ENCODE data around the gene AK2. TPM values are rescaled to one million over a fixed set of nuclear protein-coding genes. Genes with fewer than 3 reads are reported as not detected.

Gene AK2
- total RNA-seq, 1 experiment from 2014 or later: 213 TPM

- peak; percentile 99 for ATAC-seq
- POLR2A ChIA-PET (ENCODE audit: unreplicated experiment): no interaction called here
These were observed 44.3 kb upstream of the AK2 start, which contains the start of gene AZIN2 for GRCh38 chr1:33080885-33081553. Gene AZIN2 (plus strand): TSS chr1:33081153. CDS start chr1:33082250, 1,097 bp downstream.

DNA sequence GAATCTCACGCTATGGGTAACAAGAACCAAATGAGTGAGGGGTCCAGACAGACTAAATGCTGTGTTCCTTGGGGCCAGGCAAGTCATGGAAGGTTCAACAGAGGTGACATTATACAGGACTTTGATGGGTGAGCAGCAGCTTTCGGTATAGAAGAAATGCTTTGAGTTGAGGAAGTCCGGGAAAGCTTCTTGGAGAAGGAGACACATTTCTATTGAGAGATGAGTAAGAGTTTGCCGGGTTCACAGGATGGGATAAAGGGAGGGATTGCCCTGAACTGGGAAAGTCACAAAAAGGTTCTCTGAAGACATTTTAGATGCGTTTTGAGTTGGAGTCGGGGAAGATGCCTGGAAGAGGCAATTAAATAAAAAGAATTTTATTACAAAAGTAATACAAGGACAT lies 43.7 kb upstream of the AK2 start:
- Histone ChIP-seq H3K4me1 (ENCODE audit: insufficient read depth, low read length) (peaks cover 12% of the 10 kb centered on the region; the same call in 1 of the 2 replicates), H3K9ac (ENCODE audit: low read length) (peak overlapping the region; percentile 68), H3F3A (ENCODE audit: low read length, unreplicated experiment) (no peaks in the 10 kb centered on the region), H3K9me2 (replicated peaks; ENCODE audit: low read length) (no peaks in the 10 kb centered on the region), H2AFZ (ENCODE audit: low read length) (peak overlapping the region; percentile 74), H3K27ac (ENCODE audit: low read length) (no peak overlapping the region), H3K4me3 (ENCODE audit: low read length) (peak overlapping the region; percentile 89), H3K9me3 (ENCODE audit: low read length) (no peaks in the 10 kb centered on the region), H3K36me3 (ENCODE audit: low read depth, low read length) (no peaks in the 10 kb centered on the region), H4K20me1 (ENCODE audit: low read length) (no peaks in the 10 kb centered on the region), H3K4me2 (ENCODE audit: low read length) (peak overlapping the region; percentile 88), H3K79me2 (ENCODE audit: low read length) (no peaks in the 10 kb centered on the region), H3K27me3 (ENCODE audit: low read length) (no peaks in the 10 kb centered on the region)
- POLR2A ChIA-PET (ENCODE audit: unreplicated experiment): no interaction called here
- TF ChIP-seq EZH2phosphoT487 (IDR thresholded peaks at IDR 0.05; ENCODE audit: borderline replicate concordance, low read length): no peak
- TF ChIP-seq EZH2 (IDR thresholded peaks at IDR 0.05; ENCODE audit: low read length, unreplicated experiment): no peak
- TF ChIP-seq CTCF (conservative IDR thresholded peaks at IDR 0.05; ENCODE audit: low read depth, low read length): no peak
- ATAC-seq: peak; percentile 4; the same call in 1 of the 2 replicates
- BruUV-seq (replicated peaks): TSS peak; percentile 92
- CTCF ChIA-PET: interaction anchor here (0.8 kb wide), 1 partner anchor 94 kb away, joined by 4 read pairs; no protein-coding TSS in a partner anchor
- intact Hi-C loops (cut with micrococcal nuclease): loop anchor here (2.0 kb wide), 1 partner anchor 148 kb away; no protein-coding TSS in a partner anchor
- no peak for DNase-seq

More at GRCh38 chr1:33080885-33081553, 44.3 kb upstream of the AK2 start, which contains the start of gene AZIN2:
- H3K27me3 ChIP-seq (ENCODE audit: low read length): no peaks in the 10 kb centered on the region
- no peaks in the 10 kb centered on the region for H3F3A ChIP-seq (ENCODE audit: low read length, unreplicated experiment)
- no peaks in the 10 kb centered on the region for H4K20me1 ChIP-seq (ENCODE audit: low read length)
- H3K9me2 ChIP-seq (replicated peaks; ENCODE audit: low read length): no peaks in the 10 kb centered on the region
- peak within 1 kb of the TSS; percentile 68 for H3K9ac ChIP-seq (ENCODE audit: low read length)
- TSS peak; percentile 66 for BruUV-seq (replicated peaks)
- no peak within 1 kb of the TSS for H3K27ac ChIP-seq (ENCODE audit: low read length)
- TF ChIP-seq EZH2 (IDR thresholded peaks at IDR 0.05; ENCODE audit: low read length, unreplicated experiment): no peak
- TF ChIP-seq CTCF (conservative IDR thresholded peaks at IDR 0.05; ENCODE audit: low read depth, low read length): no peak
- no peak for TF ChIP-seq EZH2phosphoT487 (IDR thresholded peaks at IDR 0.05; ENCODE audit: borderline replicate concordance, low read length)
- CTCF ChIA-PET: interaction anchor here (0.8 kb wide), 1 partner anchor 95 kb away, joined by 4 read pairs; no protein-coding TSS in a partner anchor
- H3K79me2 ChIP-seq (ENCODE audit: low read length): no peaks in the 10 kb centered on the region
- intact Hi-C loops (cut with micrococcal nuclease): loop anchor here (1.0 to 2.0 kb wide), 2 partner anchors 46 to 148 kb away; no protein-coding TSS in a partner anchor
- peak within 1 kb of the TSS; percentile 74 for H2AFZ ChIP-seq (ENCODE audit: low read length)
- peak within 1 kb of the TSS; percentile 88 for H3K4me2 ChIP-seq (ENCODE audit: low read length)
- no peaks in the 10 kb centered on the region for H3K9me3 ChIP-seq (ENCODE audit: low read length)
- peak within 1 kb of the TSS; percentile 89 for H3K4me3 ChIP-seq (ENCODE audit: low read length)
- peak; percentile 96 for DNase-seq
- peaks cover 12% of the 10 kb centered on the region; the same call in 1 of the 2 replicates for H3K4me1 ChIP-seq (ENCODE audit: insufficient read depth, low read length)
- H3K36me3 ChIP-seq (ENCODE audit: low read depth, low read length): no peaks in the 10 kb centered on the region

All from PC-3 (cell line).